ENCODE results near the gene SLC15A3. TPM values are rescaled to one million over a fixed set of nuclear protein-coding genes. Genes with fewer than 3 reads are reported as not detected.

SLC15A3 gene
- total RNA-seq, 1 experiment from 2014 or later = 10.2 TPM

- TF ChIP-seq ZNF532 (CRISPR knock-in tag; IDR thresholded peaks at IDR 0.05; ENCODE audit: borderline replicate concordance) = no peak
These were observed 421 bp downstream of the SLC15A3 start (continued) for GRCh38 chr11:60951606-60951903.

- H3K36me3 Mint-ChIP-seq = no peaks in the 10 kb centered on the region
- CTCF ChIA-PET = interaction anchor here (1.2 to 2.2 kb wide), 5 partner anchors 35 to 201 kb away, joined by 4 to 7 read pairs (median 5); partner anchors contain the start of gene TMEM109
- peak overlapping the region; percentile 69 for H3K4me3 Mint-ChIP-seq
- DNase-seq (ENCODE audit: low spot score) (peak; percentile 51), ATAC-seq (peak; percentile 38)
- POLR2A ChIA-PET = interaction anchor here (1.5 kb wide), 1 partner anchor 37 kb away, joined by 5 read pairs; the partner anchor contains the start of gene TMEM109
- H3K9me3 Mint-ChIP-seq = no peaks in the 10 kb centered on the region
- no peak overlapping the region for H3K27ac Mint-ChIP-seq
- H3K27me3 Mint-ChIP-seq (ENCODE audit: low read depth) = peaks cover 42% of the 10 kb centered on the region
- H3K4me1 Mint-ChIP-seq = peaks cover 35% of the 10 kb centered on the region
- TF ChIP-seq CREB1 (CRISPR knock-in tag; IDR thresholded peaks at IDR 0.05) = peak; percentile 72; the same call in 1 of the 2 replicates
- TF ChIP-seq GTF2I (CRISPR knock-in tag; conservative IDR thresholded peaks at IDR 0.05) = no peak
- no peak for TF ChIP-seq ZNF425 (CRISPR knock-in tag; conservative IDR thresholded peaks at IDR 0.05)
- no peak for TF ChIP-seq USF1 (CRISPR knock-in tag; IDR thresholded peaks at IDR 0.05)
- no peak for TF ChIP-seq AR (CRISPR knock-in tag; IDR thresholded peaks at IDR 0.05)
- no peak for TF ChIP-seq HMGXB4 (CRISPR knock-in tag; IDR thresholded peaks at IDR 0.05)
- 0 out of 2 replicates have a peak, but pooled peaks have one; percentile 29 for TF ChIP-seq USF2 (CRISPR knock-in tag; IDR thresholded peaks at IDR 0.05)
- peak; percentile 36; the same call in 1 of the 2 replicates for TF ChIP-seq NR2C2 (CRISPR knock-in tag; IDR thresholded peaks at IDR 0.05)
- TF ChIP-seq ZNF532 (CRISPR knock-in tag; IDR thresholded peaks at IDR 0.05; ENCODE audit: borderline replicate concordance) = no peak
- TF ChIP-seq SP1 (CRISPR knock-in tag; conservative IDR thresholded peaks at IDR 0.05) = no peak
- TF ChIP-seq ATF6 (CRISPR knock-in tag; IDR thresholded peaks at IDR 0.05) = peak; percentile 43; the same call in 1 of the 2 replicates
- TF ChIP-seq ZNF263 (CRISPR knock-in tag; IDR thresholded peaks at IDR 0.05; ENCODE audit: low read depth) = no peak
- 0 out of 2 replicates have a peak, but pooled peaks have one; percentile 87 for TF ChIP-seq ESRRA (CRISPR knock-in tag; IDR thresholded peaks at IDR 0.05; ENCODE audit: borderline replicate concordance)
- TF ChIP-seq CREM (CRISPR knock-in tag; IDR thresholded peaks at IDR 0.05) = peak; percentile 71; the same call in 1 of the 2 replicates
These were observed 907 bp downstream of the SLC15A3 start for GRCh38 chr11:60950933-60951605.
